CD4-positive, alpha-beta T cell (primary cell): ENCODE results near the gene HELZ2. TPM values are rescaled to one million over a fixed set of nuclear protein-coding genes. Genes with fewer than 3 reads are reported as not detected.
A peak's percentile ranks its signal among the peaks of the same experiment; 100 is the strongest.

ENCODE experiments used
- ATAC-seq: fragments of 200-7000 bp; cut with Tn5 transposase; one replicate; pipeline ENCODE4 v1.10.0; 2022; ENCODE audit warnings: mild to moderate bottlenecking; ENCODE audit not compliant: poor library complexity
- CTCF ChIA-PET: fragments of 350-600 bp; sonication (Branson Sonifier 250); formaldehyde crosslinking; loops from one replicate; lab custom pipeline; 2021; ENCODE audit warnings: antibody characterized with exemption, inconsistent platforms; lab: Charles Lee
- POLR2A ChIA-PET: fragments of 350-600 bp; sonication (Branson Sonifier 250); formaldehyde crosslinking; loops from one replicate; lab custom pipeline; 2021; ENCODE audit warnings: antibody characterized with exemption, inconsistent platforms; lab: Charles Lee
- DNase-seq, 14 experiments: peaks; one replicate each; pipeline ENCODE4 v3.0.0-alpha.2; 2013 to 2020; ENCODE audit warnings: mixed read lengths in 2 of 14
- H3K27ac ChIP-seq, 2 donors: one replicate each; pipeline versions ENCODE4 v1.5.1 to v1.7.0; 2013; ENCODE audit warnings: low read length in 2 of 2, low read depth in 1 of 2, mild to moderate bottlenecking in 1 of 2
- H3K27me3 ChIP-seq, 2 experiments: 1 replicate in 1 of 2; 2 replicates in 1 of 2; pipeline versions ENCODE4 v1.6.1 to v1.7.0; 2013; ENCODE audit warnings: low read length in 2 of 2, control low read depth in 1 of 2, mild to moderate bottlenecking in 1 of 2, moderate library complexity in 1 of 2; ENCODE audit not compliant: insufficient read depth in 2 of 2, control insufficient read depth in 1 of 2
- H3K36me3 ChIP-seq: one replicate; pipeline ENCODE4 v1.6.1; 2013; ENCODE audit warnings: low read length, control low read depth; ENCODE audit not compliant: insufficient read depth
- H3K4me1 ChIP-seq: one replicate; pipeline ENCODE4 v1.6.1; 2013; ENCODE audit warnings: low read length, control low read depth; ENCODE audit not compliant: insufficient read depth
- H3K4me3 ChIP-seq: one replicate; pipeline ENCODE4 v1.5.1; 2013; ENCODE audit warnings: mild to moderate bottlenecking, low read length, moderate library complexity
- H3K9me3 ChIP-seq, 2 experiments: 1 replicate in 1 of 2; 2 replicates in 1 of 2; pipeline versions ENCODE4 v1.6.1 to v1.7.0; 2013; ENCODE audit warnings: low read length in 2 of 2, mild to moderate bottlenecking in 2 of 2, control low read depth in 1 of 2, moderate library complexity in 1 of 2; ENCODE audit not compliant: control insufficient read depth in 1 of 2, insufficient read depth in 1 of 2
- H3K27ac Mint-ChIP-seq: one replicate; pipeline ENCODE4 v1.8.0; 2020; ENCODE audit warnings: mixed read lengths
- H3K27me3 Mint-ChIP-seq: one replicate; pipeline ENCODE4 v1.8.0; 2021; ENCODE audit warnings: mixed read lengths
- H3K36me3 Mint-ChIP-seq: one replicate; pipeline ENCODE4 v1.8.0; 2021; ENCODE audit warnings: low read depth, mixed read lengths
- H3K4me1 Mint-ChIP-seq: one replicate; pipeline ENCODE4 v1.8.0; 2021; ENCODE audit warnings: low read depth, mixed read lengths
- H3K4me3 Mint-ChIP-seq: one replicate; pipeline ENCODE4 v1.8.0; 2020; ENCODE audit warnings: mild to moderate bottlenecking, mixed read lengths
- H3K9me3 Mint-ChIP-seq: one replicate; pipeline ENCODE4 v1.8.0; 2020; ENCODE audit warnings: mixed read lengths
- CTCF ChIP-seq: fragments of 200-600 bp; IDR thresholded peaks from one replicate; pipeline ENCODE4 v1.8.0; 2022; ENCODE audit warnings: antibody characterized with exemption, mild to moderate bottlenecking
- intact Hi-C, 2 experiments: fragments of 100-400 bp; cut with DNase I in 1 of 2; cut with micrococcal nuclease in 1 of 2; formaldehyde crosslinking; loops; one replicate each; pipeline versions ENCODE4 v1.15.1 to v1.9.0; 2023 to 2025; cut with DNase I, micrococcal nuclease
- total RNA-seq, 174 experiments: library from RNA in 2 of 174; stranded (reverse) in 2 of 174; gene quantifications; one replicate each; pipeline ENCODE4 v1.2.3 and lab custom pipeline; 2021 to 2026

Gene HELZ2
- total RNA-seq, 2 experiments from 2014 or later = 57.7 to 59.6 TPM

DNA sequence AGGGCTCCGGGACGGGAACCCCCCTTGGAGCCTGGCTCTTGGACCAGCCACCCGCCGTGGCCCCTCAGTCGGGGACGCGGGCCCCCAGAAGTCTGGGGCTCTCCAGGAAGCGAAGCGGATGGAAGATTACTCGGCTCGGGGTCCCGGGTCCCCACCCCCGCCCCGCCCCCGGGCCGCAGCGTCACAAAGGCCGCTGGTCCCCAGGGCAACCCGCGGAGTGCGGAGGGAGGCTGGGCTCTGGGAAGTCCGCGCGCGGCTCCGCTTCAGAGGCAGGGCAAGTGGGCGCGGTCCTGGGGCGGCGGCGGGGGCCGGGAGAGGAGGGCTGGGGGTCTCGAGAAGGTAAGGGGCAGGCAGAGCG is 20.1 kb downstream of the HELZ2 start, which contains the start of gene FNDC11:
Gene FNDC11, plus strand, starts transcription at position 227 of the 358 bp plus-strand sequence. CDS start 1,505 bp downstream, outside the sequence.
- POLR2A ChIA-PET = interaction anchor here (0.9 to 2.6 kb wide), 5 partner anchors 14 to 143 kb away, joined by 3 to 21 read pairs (median 4); partner anchors contain the start of gene GMEB2
- H3K36me3 Mint-ChIP-seq = peaks cover 2% of the 10 kb centered on the region
- CTCF ChIA-PET = no interaction called here
- H3K4me1 Mint-ChIP-seq = peaks cover 18% of the 10 kb centered on the region
- H3K27ac Mint-ChIP-seq = peak within 1 kb of the TSS; percentile 91
- H3K4me1 ChIP-seq = peaks cover 35% of the 10 kb centered on the region
- peak in 7 of 14 experiments; percentile 12 to 62 (median 43) for DNase-seq
- no peak for TF ChIP-seq CTCF
- H3K27me3 Mint-ChIP-seq = no peaks in the 10 kb centered on the region
- peak within 1 kb of the TSS; percentile 68 for H3K4me3 ChIP-seq
- H3K9me3 ChIP-seq = peaks cover 0 to 3% of the 10 kb centered on the region in 2 experiments
- H3K9me3 Mint-ChIP-seq = no peaks in the 10 kb centered on the region
- no peak for ATAC-seq
- H3K27me3 ChIP-seq = no peaks in the 10 kb centered on the region
- intact Hi-C loops = loop anchor here (1.0 to 2.0 kb wide), 4 partner anchors 15 to 311 kb away; partner anchors contain the start of genes PPDPF (in 1 of the 2) and TPD52L2 (in 1 of the 2)
- H3K4me3 Mint-ChIP-seq = peak within 1 kb of the TSS; percentile 90
- peak within 1 kb of the TSS; percentile 73 to 82 for H3K27ac ChIP-seq
- H3K36me3 ChIP-seq = no peaks in the 10 kb centered on the region

DNA sequence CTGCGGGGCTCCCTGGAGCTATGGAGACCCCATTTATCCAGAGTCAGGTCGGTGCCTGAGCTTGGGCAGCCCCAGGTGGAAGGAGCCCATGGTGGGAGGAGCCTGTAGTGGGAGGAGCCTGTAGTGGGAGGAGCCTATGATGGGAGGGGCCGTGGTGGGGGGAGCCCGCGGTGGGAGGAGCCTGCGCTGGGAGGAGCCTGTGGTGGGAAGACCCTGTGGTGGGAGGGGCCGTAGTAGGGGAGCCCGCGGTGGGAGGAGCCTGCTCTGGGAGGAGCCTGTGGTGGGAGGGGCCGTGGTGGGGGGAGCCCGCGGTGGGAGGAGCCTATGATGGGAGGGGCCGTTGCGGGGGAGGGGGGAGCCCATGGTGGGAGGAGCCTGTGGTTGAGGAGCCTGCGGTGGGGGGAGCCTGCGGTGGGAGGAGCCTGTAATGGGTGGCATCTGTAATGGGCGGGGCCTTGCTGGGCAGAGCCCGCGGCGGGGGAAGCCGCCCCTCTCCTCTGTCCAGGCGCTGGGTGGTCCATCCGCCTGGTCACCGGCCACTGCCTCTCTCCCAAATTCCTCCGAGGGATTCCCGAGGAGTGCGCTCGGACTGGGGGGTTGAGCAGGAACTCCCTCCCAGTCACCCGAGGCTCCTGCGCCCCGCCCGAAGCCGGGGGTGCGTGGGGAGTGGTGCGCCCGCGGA is 20.6 kb downstream of the HELZ2 start:
- H3K36me3 Mint-ChIP-seq = no peaks in the 10 kb centered on the region
- TF ChIP-seq CTCF = no peak
- peak overlapping the region; percentile 91 for H3K27ac Mint-ChIP-seq
- DNase-seq (peak; percentile 74 to 96 (median 90)), ATAC-seq (peak; percentile 83)
- Histone ChIP-seq H3K27me3 (peaks cover 3 to 4% of the 10 kb centered on the region in 2 experiments), H3K9me3 (peaks cover 0 to 3% of the 10 kb centered on the region in 2 experiments), H3K4me1 (peaks cover 39% of the 10 kb centered on the region), H3K36me3 (no peaks in the 10 kb centered on the region), H3K27ac (peak overlapping the region; percentile 73 to 82), H3K4me3 (peak overlapping the region; percentile 68)
- no peaks in the 10 kb centered on the region for H3K27me3 Mint-ChIP-seq
- H3K4me3 Mint-ChIP-seq = peak overlapping the region; percentile 90
- H3K9me3 Mint-ChIP-seq = no peaks in the 10 kb centered on the region
- CTCF ChIA-PET = interaction anchor here (0.8 to 1.4 kb wide), 3 partner anchors 16 to 89 kb away, joined by 4 to 7 read pairs (median 5); no protein-coding TSS in a partner anchor
- H3K4me1 Mint-ChIP-seq = peaks cover 18% of the 10 kb centered on the region
- intact Hi-C loops = loop anchor here (1.0 to 2.0 kb wide), 3 partner anchors 15 to 33 kb away; partner anchors contain the start of gene PPDPF (in 1 of the 2)
- POLR2A ChIA-PET = interaction anchor here (0.8 to 2.0 kb wide), 12 partner anchors 12 to 702 kb away, joined by 3 to 21 read pairs (median 4); partner anchors contain the start of genes GMEB2, HELZ2, PCMTD2 and PPDPF

DNA sequence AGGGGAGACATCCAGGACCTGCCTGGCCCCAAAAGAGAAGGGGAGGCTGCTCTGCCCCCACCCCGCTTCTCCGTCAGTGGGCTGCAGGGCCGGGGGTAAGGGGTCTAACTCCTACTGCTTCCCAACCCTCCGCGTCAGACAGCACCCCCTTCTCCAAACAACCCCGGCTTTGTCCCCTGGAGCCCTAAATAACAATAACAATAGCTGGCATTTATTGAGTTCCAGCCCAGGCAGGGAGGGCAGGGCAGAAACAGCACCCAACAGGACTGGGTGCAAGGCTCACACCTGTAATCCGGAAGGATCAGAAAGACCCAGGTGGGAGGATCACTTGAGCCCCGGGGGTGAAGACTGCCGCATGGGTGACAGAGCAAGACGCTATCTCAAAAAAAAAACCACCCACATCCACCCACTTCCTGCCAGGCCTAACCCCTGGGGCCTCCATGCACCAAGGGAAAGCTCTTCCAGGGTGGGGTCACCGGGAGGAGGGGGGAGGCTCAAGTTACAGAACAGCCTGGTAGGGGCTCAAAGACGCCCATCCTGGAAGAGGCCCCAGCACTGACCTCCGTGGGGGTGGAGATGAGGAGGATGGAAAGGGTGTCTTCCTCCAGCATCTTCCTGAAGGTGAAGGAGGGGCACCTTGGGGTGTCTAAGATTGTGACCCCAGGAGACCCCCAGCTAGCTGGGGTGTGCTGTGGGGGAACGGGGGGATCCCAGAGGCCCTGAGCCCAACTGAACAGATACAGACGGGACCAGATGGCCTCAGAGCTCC is 21.4 kb downstream of the HELZ2 start:
- Mint-ChIP-seq H3K4me3 (peak overlapping the region; percentile 90), H3K9me3 (no peaks in the 10 kb centered on the region), H3K4me1 (peaks cover 18% of the 10 kb centered on the region), H3K27me3 (no peaks in the 10 kb centered on the region), H3K27ac (peak overlapping the region; percentile 91), H3K36me3 (no peaks in the 10 kb centered on the region)
- intact Hi-C loops = loop anchor here (1.0 to 2.0 kb wide), 3 partner anchors 14 to 32 kb away; partner anchors contain the start of gene PPDPF (in 1 of the 2)
- Histone ChIP-seq H3K4me3 (peak overlapping the region; percentile 42), H3K4me1 (peaks cover 39% of the 10 kb centered on the region), H3K27me3 (peaks cover 3 to 5% of the 10 kb centered on the region in 2 experiments), H3K27ac (peak overlapping the region; percentile 73 to 82), H3K9me3 (peaks cover 0 to 3% of the 10 kb centered on the region in 2 experiments), H3K36me3 (no peaks in the 10 kb centered on the region)
- ChIA-PET CTCF (interaction anchor here (0.8 to 1.4 kb wide), 4 partner anchors 8 to 89 kb away, joined by 3 to 7 read pairs (median 4); no protein-coding TSS in a partner anchor), POLR2A (interaction anchor here (0.7 to 2.0 kb wide), 13 partner anchors 11 to 703 kb away, joined by 3 to 21 read pairs (median 4); partner anchors contain the start of genes GMEB2, HELZ2, PCMTD2 and PPDPF)
- no peak for TF ChIP-seq CTCF
- peak; percentile 29 to 86 (median 50) for DNase-seq
- ATAC-seq = peak; percentile 59
